ENCODE results near the gene ZFP90. TPM values are rescaled to one million over a fixed set of nuclear protein-coding genes. Genes with fewer than 3 reads are reported as not detected.

Gene ZFP90
- total and polyA plus RNA-seq, 2 donors (not counting 1 experiment from before 2014, with no cell fraction given) = 18.7 to 42.8 TPM

DNA sequence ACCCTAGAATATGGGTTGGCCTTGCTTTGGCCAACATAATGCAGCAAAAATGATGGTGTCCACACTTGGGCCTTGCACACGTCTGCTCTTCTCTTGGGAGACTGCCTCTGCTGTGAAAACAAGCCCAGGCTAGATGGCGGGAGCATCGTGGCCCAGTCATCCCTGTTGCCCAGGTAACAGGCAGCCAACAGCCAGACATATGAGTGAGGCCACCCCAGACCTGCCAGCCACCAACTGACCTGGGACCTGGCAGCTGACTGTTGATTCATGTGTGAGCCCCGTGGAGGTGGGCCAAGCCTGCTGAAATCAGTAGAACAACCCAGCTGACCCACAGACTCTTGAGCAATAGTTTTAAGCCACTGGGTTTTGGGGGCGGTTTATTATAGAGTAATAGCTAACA, 66.7 kb downstream of the ZFP90 start:
- DNase-seq (ENCODE audit: low read depth in 2 of 2) = peak in 1 of 2 donors; percentile 64

DNA sequence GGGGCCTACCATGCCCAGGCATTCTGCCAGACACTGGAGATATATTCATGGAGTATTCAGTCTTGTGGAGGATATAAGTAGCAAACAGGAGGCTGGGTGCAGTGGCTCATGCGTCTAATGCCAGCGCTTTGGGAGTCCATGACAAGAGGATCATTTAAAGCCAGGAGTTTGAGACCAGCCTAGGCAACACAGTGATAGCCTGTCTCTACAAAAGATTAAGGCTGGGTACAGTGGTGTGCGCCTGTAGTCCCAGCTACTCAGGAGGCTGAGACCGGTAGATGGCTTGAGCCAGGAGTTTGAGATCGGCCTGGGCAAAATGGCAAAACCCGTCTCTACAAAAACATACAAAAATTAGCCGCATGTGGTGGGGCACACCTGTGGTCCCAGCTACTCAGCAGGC, 68.4 kb downstream of the ZFP90 start:
- no peaks in the 10 kb centered on the region for H4K20me1 ChIP-seq (ENCODE audit: control insufficient read depth, extremely low read depth, insufficient read depth, low read length)
- no peaks in the 10 kb centered on the region for H3K27me3 ChIP-seq (ENCODE audit: control insufficient read depth, insufficient read depth, low read length)
- TF ChIP-seq EZH2 (IDR thresholded peaks at IDR 0.05; ENCODE audit: low read length, missing control alignments) = no peak
- TF ChIP-seq, protein P1, sequence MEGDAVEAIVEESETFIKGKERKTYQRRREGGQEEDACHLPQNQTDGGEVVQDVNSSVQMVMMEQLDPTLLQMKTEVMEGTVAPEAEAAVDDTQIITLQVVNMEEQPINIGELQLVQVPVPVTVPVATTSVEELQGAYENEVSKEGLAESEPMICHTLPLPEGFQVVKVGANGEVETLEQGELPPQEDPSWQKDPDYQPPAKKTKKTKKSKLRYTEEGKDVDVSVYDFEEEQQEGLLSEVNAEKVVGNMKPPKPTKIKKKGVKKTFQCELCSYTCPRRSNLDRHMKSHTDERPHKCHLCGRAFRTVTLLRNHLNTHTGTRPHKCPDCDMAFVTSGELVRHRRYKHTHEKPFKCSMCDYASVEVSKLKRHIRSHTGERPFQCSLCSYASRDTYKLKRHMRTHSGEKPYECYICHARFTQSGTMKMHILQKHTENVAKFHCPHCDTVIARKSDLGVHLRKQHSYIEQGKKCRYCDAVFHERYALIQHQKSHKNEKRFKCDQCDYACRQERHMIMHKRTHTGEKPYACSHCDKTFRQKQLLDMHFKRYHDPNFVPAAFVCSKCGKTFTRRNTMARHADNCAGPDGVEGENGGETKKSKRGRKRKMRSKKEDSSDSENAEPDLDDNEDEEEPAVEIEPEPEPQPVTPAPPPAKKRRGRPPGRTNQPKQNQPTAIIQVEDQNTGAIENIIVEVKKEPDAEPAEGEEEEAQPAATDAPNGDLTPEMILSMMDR (conservative IDR thresholded peaks at IDR 0.05 in 1 of 2, IDR thresholded peaks at IDR 0.05 in 1 of 2; ENCODE audit: low read depth in 1 of 2, low read length in 2 of 2) = no peak
- H3K36me3 ChIP-seq (ENCODE audit: control insufficient read depth, insufficient read depth, low read length) = no peaks in the 10 kb centered on the region
- no peak overlapping the region for H3K9ac ChIP-seq (ENCODE audit: insufficient read depth, low read length)
- no peak overlapping the region for H3K4me2 ChIP-seq (ENCODE audit: extremely low read depth, insufficient read depth, low read length)
- H3K9me3 ChIP-seq (ENCODE audit: control insufficient read depth, insufficient read depth, low read depth, low read length) = no peaks in the 10 kb centered on the region
- no peak for DNase-seq (ENCODE audit: low read depth in 2 of 2)
- no peak overlapping the region for H3K4me3 ChIP-seq (replicated peaks in 1 of 4; ENCODE audit: control extremely low read depth in 1 of 4, insufficient read depth in 1 of 4, low read depth in 3 of 4, low read length in 4 of 4)
- no peak overlapping the region for H3K27ac ChIP-seq (ENCODE audit: insufficient read depth, low read length)
- H2AFZ ChIP-seq (ENCODE audit: low read length) = no peak overlapping the region
- no peaks in the 10 kb centered on the region for H3K79me2 ChIP-seq (ENCODE audit: control insufficient read depth, insufficient read depth, low read length)
- H3K4me1 ChIP-seq (ENCODE audit: control insufficient read depth, extremely low read depth, insufficient read depth, low read length) = no peaks in the 10 kb centered on the region

More for the DNA sequence above, 66.7 kb downstream of the ZFP90 start:
- H3K27me3 ChIP-seq (ENCODE audit: control insufficient read depth, insufficient read depth, low read length) = no peaks in the 10 kb centered on the region
- H3K4me2 ChIP-seq (ENCODE audit: extremely low read depth, insufficient read depth, low read length) = no peak overlapping the region
- H3K27ac ChIP-seq (ENCODE audit: insufficient read depth, low read length) = no peak overlapping the region
- H3K9ac ChIP-seq (ENCODE audit: insufficient read depth, low read length) = no peak overlapping the region
- no peak overlapping the region for H2AFZ ChIP-seq (ENCODE audit: low read length)
- no peaks in the 10 kb centered on the region for H3K4me1 ChIP-seq (ENCODE audit: control insufficient read depth, extremely low read depth, insufficient read depth, low read length)
- no peak overlapping the region for H3K4me3 ChIP-seq (replicated peaks in 1 of 4; ENCODE audit: control extremely low read depth in 1 of 4, insufficient read depth in 1 of 4, low read depth in 3 of 4, low read length in 4 of 4)
- no peaks in the 10 kb centered on the region for H3K36me3 ChIP-seq (ENCODE audit: control insufficient read depth, insufficient read depth, low read length)
- H4K20me1 ChIP-seq (ENCODE audit: control insufficient read depth, extremely low read depth, insufficient read depth, low read length) = no peaks in the 10 kb centered on the region
- no peaks in the 10 kb centered on the region for H3K79me2 ChIP-seq (ENCODE audit: control insufficient read depth, insufficient read depth, low read length)
- TF ChIP-seq EZH2 (IDR thresholded peaks at IDR 0.05; ENCODE audit: low read length, missing control alignments) = no peak
- TF ChIP-seq, protein P1 (conservative IDR thresholded peaks at IDR 0.05 in 1 of 2, IDR thresholded peaks at IDR 0.05 in 1 of 2; ENCODE audit: low read depth in 1 of 2, low read length in 2 of 2) = no peak
- no peaks in the 10 kb centered on the region for H3K9me3 ChIP-seq (ENCODE audit: control insufficient read depth, insufficient read depth, low read depth, low read length)

- Histone ChIP-seq H4K20me1 (ENCODE audit: control insufficient read depth, extremely low read depth, insufficient read depth, low read length) (no peaks in the 10 kb centered on the region), H3K4me2 (ENCODE audit: extremely low read depth, insufficient read depth, low read length) (no peak overlapping the region), H3K4me3 (replicated peaks in 1 of 4; ENCODE audit: control extremely low read depth in 1 of 4, insufficient read depth in 1 of 4, low read depth in 3 of 4, low read length in 4 of 4) (no peak overlapping the region), H2AFZ (ENCODE audit: low read length) (no peak overlapping the region), H3K27ac (ENCODE audit: insufficient read depth, low read length) (no peak overlapping the region), H3K79me2 (ENCODE audit: control insufficient read depth, insufficient read depth, low read length) (no peaks in the 10 kb centered on the region), H3K9ac (ENCODE audit: insufficient read depth, low read length) (no peak overlapping the region), H3K4me1 (ENCODE audit: control insufficient read depth, extremely low read depth, insufficient read depth, low read length) (no peaks in the 10 kb centered on the region), H3K27me3 (ENCODE audit: control insufficient read depth, insufficient read depth, low read length) (no peaks in the 10 kb centered on the region), H3K9me3 (ENCODE audit: control insufficient read depth, insufficient read depth, low read depth, low read length) (no peaks in the 10 kb centered on the region), H3K36me3 (ENCODE audit: control insufficient read depth, insufficient read depth, low read length) (no peaks in the 10 kb centered on the region)
- no peak for TF ChIP-seq EZH2 (IDR thresholded peaks at IDR 0.05; ENCODE audit: low read length, missing control alignments)
- TF ChIP-seq, protein P1 (conservative IDR thresholded peaks at IDR 0.05 in 1 of 2, IDR thresholded peaks at IDR 0.05 in 1 of 2; ENCODE audit: low read depth in 1 of 2, low read length in 2 of 2) = no peak
- DNase-seq (ENCODE audit: low read depth in 2 of 2) = no peak
Measured at GRCh38 chr16:68608330-68608729, 69.2 kb downstream of the ZFP90 start.
